NT2/D1 (cell line): ENCODE results near the gene ACYP1.

Experiments
- DNase-seq: peaks from one replicate; pipeline ENCODE4 v3.0.0-alpha.2; 2011; ENCODE audit warnings: low read depth, low spot score
- H3K27me3 ChIP-seq: 2 replicates; pipeline ENCODE4 v1.6.0; 2011; ENCODE audit warnings: mild to moderate bottlenecking; ENCODE audit not compliant: insufficient read length, insufficient read depth
- H3K36me3 ChIP-seq: 2 replicates; pipeline ENCODE4 v1.6.1; 2011; ENCODE audit warnings: mild to moderate bottlenecking, low read length, mixed read lengths; ENCODE audit not compliant: insufficient read depth, insufficient read length
- H3K4me1 ChIP-seq: 2 replicates; pipeline ENCODE4 v1.5.1; 2011; ENCODE audit not compliant: insufficient read depth, insufficient read length
- H3K4me3 ChIP-seq: 2 replicates; pipeline ENCODE4 v1.5.1; 2011; ENCODE audit warnings: low read depth; ENCODE audit not compliant: insufficient read length
- H3K9ac ChIP-seq: 2 replicates; pipeline ENCODE4 v1.6.0; 2011; ENCODE audit warnings: low read depth; ENCODE audit not compliant: insufficient read length
- H3K9me3 ChIP-seq: 2 replicates; pipeline ENCODE4 v1.5.1; 2011; ENCODE audit warnings: mild to moderate bottlenecking, low read length; ENCODE audit not compliant: insufficient read depth
- SUZ12 ChIP-seq: IDR thresholded peaks from 2 replicates; pipeline ENCODE4 v1.6.1; 2011; ENCODE audit not compliant: insufficient read length, insufficient read depth; ENCODE audit errors: extremely low read depth
- YY1 ChIP-seq: IDR thresholded peaks from 2 replicates; pipeline ENCODE4 v1.6.1; 2011; ENCODE audit not compliant: insufficient read length, insufficient read depth
- ZNF274 ChIP-seq: IDR thresholded peaks from 2 replicates; pipeline ENCODE4 v1.6.1; 2011; ENCODE audit warnings: mild to moderate bottlenecking, low read depth, low read length

The ACYP1 gene

DNA sequence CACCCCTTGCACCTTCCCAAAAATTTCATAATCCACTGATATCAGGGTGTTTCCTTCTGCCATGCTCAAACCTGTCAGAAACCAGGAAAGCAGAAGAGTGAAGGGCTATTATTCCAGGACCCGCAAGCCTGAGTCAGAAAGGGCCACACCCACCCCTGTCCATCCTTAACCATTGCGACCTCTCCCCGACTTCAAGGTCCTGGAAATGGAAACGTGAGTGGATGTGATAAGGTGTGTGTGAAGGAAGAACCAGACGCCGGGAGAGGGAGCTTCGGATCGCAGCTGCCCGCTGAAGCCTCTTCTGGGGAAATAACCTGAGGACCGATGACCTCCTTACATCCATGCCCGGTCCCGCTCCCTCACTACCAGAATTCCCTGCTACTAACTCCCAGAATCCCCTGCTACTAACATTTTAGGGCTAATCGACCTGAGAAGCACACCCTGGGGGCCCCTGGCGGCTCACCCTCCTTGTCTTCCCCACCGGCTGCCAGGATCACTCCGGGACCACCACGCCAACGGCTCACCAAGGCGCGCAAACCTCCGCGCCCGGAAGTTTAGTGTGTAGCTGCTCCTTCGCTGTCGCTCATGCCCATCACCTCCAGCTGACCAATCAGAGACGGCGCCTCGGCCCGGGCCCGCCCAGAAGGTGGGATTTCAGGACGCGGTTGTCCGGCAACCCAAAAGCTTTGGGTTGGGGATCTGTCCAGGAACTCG lies at the start of gene ACYP1:
Gene ACYP1, minus strand, starts transcription at position 534 of the 714 bp plus-strand sequence. Its CDS starts 471 bp downstream, at position 63.
- Histone ChIP-seq H3K9me3 (peaks cover 10% of the 10 kb centered on the region; the same call in 1 of the 2 replicates), H3K4me1 (no peaks in the 10 kb centered on the region), H3K27me3 (no peaks in the 10 kb centered on the region), H3K4me3 (peak within 1 kb of the TSS; percentile 76), H3K36me3 (peaks cover 22% of the 10 kb centered on the region), H3K9ac (peak within 1 kb of the TSS; percentile 84)
- peak; percentile 61 for DNase-seq
- TF ChIP-seq SUZ12 (no peak), YY1 (no peak), ZNF274 (no peak)

DNA sequence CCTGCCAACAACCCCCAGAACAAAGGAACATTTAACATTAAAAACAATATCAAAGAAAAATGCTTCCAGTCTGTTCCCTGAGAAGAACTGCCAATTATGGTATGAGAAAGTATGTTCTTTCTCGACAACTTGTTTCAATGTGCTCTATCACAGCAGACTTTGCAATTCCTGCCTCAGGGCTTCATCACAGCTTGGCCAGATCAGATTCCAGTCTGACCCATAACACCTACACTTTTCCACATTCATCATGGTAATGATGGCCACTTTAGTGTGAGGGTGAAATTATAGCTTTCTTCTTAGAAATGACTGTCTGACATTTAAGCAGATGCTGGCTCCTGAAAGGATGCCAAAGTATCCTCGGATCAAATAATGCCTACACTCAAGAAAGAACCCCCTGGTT lies 46.1 kb upstream of the ACYP1 start:
- Histone ChIP-seq H3K36me3 (peaks cover 85% of the 10 kb centered on the region), H3K27me3 (no peaks in the 10 kb centered on the region), H3K4me3 (no peak overlapping the region), H3K4me1 (no peaks in the 10 kb centered on the region), H3K9me3 (no peaks in the 10 kb centered on the region), H3K9ac (no peak overlapping the region)
- no peak for TF ChIP-seq SUZ12
- no peak for TF ChIP-seq YY1
- TF ChIP-seq ZNF274: no peak
- DNase-seq: no peak

GRCh38 chr14:75107186-75107585 lies 43.4 kb upstream of the ACYP1 start:
- Histone ChIP-seq H3K4me1 (no peaks in the 10 kb centered on the region), H3K4me3 (no peak overlapping the region), H3K9ac (no peak overlapping the region), H3K27me3 (no peaks in the 10 kb centered on the region), H3K36me3 (peaks cover 69% of the 10 kb centered on the region), H3K9me3 (no peaks in the 10 kb centered on the region)
- DNase-seq: no peak
- TF ChIP-seq SUZ12 (no peak), ZNF274 (no peak), YY1 (no peak)

DNA sequence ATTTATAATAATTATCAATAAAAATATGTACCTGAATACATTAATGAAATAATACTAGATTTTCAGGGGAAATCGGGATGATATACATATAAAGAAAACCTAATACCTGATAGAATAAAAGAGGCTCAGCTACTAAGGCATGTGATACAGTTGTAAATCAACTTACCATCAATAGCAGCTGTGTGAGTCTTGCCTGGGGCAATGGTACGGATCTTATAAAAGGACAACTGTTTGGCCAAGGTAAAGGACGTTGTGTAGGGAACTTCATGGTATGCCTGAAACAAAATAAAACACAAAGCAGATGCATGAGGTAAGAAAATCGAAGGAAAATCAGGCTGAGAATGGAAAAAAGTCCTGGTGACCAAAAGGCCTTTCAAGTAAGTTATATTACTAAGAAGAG lies 37.7 kb upstream of the ACYP1 start:
- Histone ChIP-seq H3K4me1 (no peaks in the 10 kb centered on the region), H3K27me3 (no peaks in the 10 kb centered on the region), H3K4me3 (no peak overlapping the region), H3K9ac (no peak overlapping the region), H3K36me3 (peaks cover 56% of the 10 kb centered on the region), H3K9me3 (no peaks in the 10 kb centered on the region)
- DNase-seq: no peak
- TF ChIP-seq SUZ12 (no peak), YY1 (no peak), ZNF274 (no peak)

DNA sequence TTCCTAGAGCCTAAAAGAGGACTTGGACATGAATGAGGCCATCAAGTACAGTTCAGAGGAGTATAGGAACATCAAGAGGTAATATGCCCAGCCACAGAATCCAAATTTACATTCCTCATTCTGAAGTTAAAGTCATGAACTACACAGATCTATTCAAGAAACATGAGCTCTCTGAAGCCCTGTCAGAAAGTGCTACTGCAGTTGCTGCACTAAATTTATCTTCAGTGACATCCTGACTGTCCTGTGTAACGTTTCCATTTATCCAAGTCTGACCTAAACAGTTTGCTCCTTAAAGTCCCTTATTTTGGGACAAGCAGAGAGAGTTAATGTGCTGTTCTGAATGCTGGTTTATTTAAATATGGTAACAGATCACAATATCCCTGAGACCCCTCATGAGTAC lies 34.9 kb upstream of the ACYP1 start:
- Histone ChIP-seq H3K9ac (no peak overlapping the region), H3K4me3 (no peak overlapping the region), H3K9me3 (no peaks in the 10 kb centered on the region), H3K4me1 (no peaks in the 10 kb centered on the region), H3K27me3 (no peaks in the 10 kb centered on the region), H3K36me3 (peaks cover 68% of the 10 kb centered on the region)
- TF ChIP-seq YY1: no peak
- TF ChIP-seq ZNF274: no peak
- TF ChIP-seq SUZ12: no peak
- DNase-seq: no peak

- TF ChIP-seq ZNF274 (no peak), YY1 (no peak), SUZ12 (no peak)
- Histone ChIP-seq H3K4me3 (no peak overlapping the region), H3K27me3 (no peaks in the 10 kb centered on the region), H3K9me3 (no peaks in the 10 kb centered on the region), H3K36me3 (peaks cover 67% of the 10 kb centered on the region), H3K4me1 (no peaks in the 10 kb centered on the region), H3K9ac (no peak overlapping the region)
- no peak for DNase-seq
Observed at GRCh38 chr14:75098212-75098611, 34.4 kb upstream of the ACYP1 start.

DNA sequence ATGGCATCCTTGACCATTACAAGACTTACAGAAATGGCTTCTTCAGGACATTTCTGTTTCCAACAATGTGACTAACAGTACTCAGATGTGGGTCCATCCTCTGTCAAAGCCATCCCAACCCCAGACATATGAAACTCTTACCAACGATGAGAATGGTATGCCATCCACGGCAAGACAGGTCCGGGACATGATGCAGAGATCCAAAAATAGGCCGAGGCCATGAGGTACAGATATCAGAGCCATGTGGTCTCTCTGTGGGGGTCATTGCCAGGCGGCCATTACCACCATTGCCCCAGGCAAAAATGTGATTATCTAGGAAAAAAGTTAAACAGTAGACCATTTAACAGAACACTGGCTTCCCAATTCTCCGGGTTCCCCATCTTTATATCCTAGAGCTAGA lies 33.1 kb upstream of the ACYP1 start:
- Histone ChIP-seq H3K9me3 (no peaks in the 10 kb centered on the region), H3K9ac (no peak overlapping the region), H3K4me1 (no peaks in the 10 kb centered on the region), H3K27me3 (no peaks in the 10 kb centered on the region), H3K36me3 (peaks cover 67% of the 10 kb centered on the region), H3K4me3 (no peak overlapping the region)
- TF ChIP-seq ZNF274 (no peak), SUZ12 (no peak), YY1 (no peak)
- DNase-seq: no peak
